Measurements from ENCODE around the gene SPATS1. TPM values are rescaled to one million over a fixed set of nuclear protein-coding genes. Genes with fewer than 3 reads are reported as not detected.
A peak's percentile ranks its signal among the peaks of the same experiment; 100 is the strongest.

The SPATS1 gene
- total RNA-seq, 3 donors from 2014 or later: not detected

- no peaks in the 10 kb centered on the region for H3K36me3 ChIP-seq (ENCODE audit: low read depth)
- no peak overlapping the region for H3K4me3 ChIP-seq
- ATAC-seq (no peak), DNase-seq (no peak)
- no peaks in the 10 kb centered on the region for H3K4me1 ChIP-seq (ENCODE audit: low read depth)
- intact Hi-C loops (cut with DNase I, micrococcal nuclease): no loop called here
- H3K9me3 ChIP-seq: no peaks in the 10 kb centered on the region
- TF ChIP-seq CTCF (IDR thresholded peaks at IDR 0.05): no peak
Observed at GRCh38 chr6:44352259-44352658, 9.8 kb downstream of the SPATS1 start.

GRCh38 chr6:44353336-44353735 is 10.9 kb downstream of the SPATS1 start:
- intact Hi-C loops (cut with DNase I, micrococcal nuclease): no loop called here
- ATAC-seq (peak; percentile 91), DNase-seq (peak in 1 of 3 donors; percentile 46)
- H3K4me1 ChIP-seq (ENCODE audit: low read depth): no peaks in the 10 kb centered on the region
- no peak overlapping the region for H3K4me3 ChIP-seq
- H3K36me3 ChIP-seq (ENCODE audit: low read depth): no peaks in the 10 kb centered on the region
- H3K9me3 ChIP-seq: no peaks in the 10 kb centered on the region
- TF ChIP-seq CTCF (IDR thresholded peaks at IDR 0.05): no peak

GRCh38 chr6:44355640-44356039 is 13.2 kb downstream of the SPATS1 start:
- no peak for ATAC-seq
- intact Hi-C loops (cut with DNase I, micrococcal nuclease): no loop called here

GRCh38 chr6:44356487-44356886 is 14.0 kb downstream of the SPATS1 start:
- TF ChIP-seq CTCF (IDR thresholded peaks at IDR 0.05): no peak
- Histone ChIP-seq H3K4me3 (no peak overlapping the region), H3K4me1 (ENCODE audit: low read depth) (no peaks in the 10 kb centered on the region), H3K9me3 (no peaks in the 10 kb centered on the region), H3K36me3 (ENCODE audit: low read depth) (no peaks in the 10 kb centered on the region)
- DNase-seq (no peak), ATAC-seq (no peak)
- intact Hi-C loops (cut with DNase I, micrococcal nuclease): no loop called here

More at GRCh38 chr6:44355640-44356039, 13.2 kb downstream of the SPATS1 start:
- TF ChIP-seq CTCF (IDR thresholded peaks at IDR 0.05): no peak
- Histone ChIP-seq H3K9me3 (no peaks in the 10 kb centered on the region), H3K4me1 (ENCODE audit: low read depth) (no peaks in the 10 kb centered on the region), H3K4me3 (no peak overlapping the region), H3K36me3 (ENCODE audit: low read depth) (no peaks in the 10 kb centered on the region)
- DNase-seq: no peak

GRCh38 chr6:44359973-44360372 is 17.5 kb downstream of the SPATS1 start:
- intact Hi-C loops (cut with DNase I, micrococcal nuclease): no loop called here

More at GRCh38 chr6:44359973-44360372, 17.5 kb downstream of the SPATS1 start:
- Histone ChIP-seq H3K4me3 (no peak overlapping the region), H3K4me1 (ENCODE audit: low read depth) (no peaks in the 10 kb centered on the region), H3K36me3 (ENCODE audit: low read depth) (no peaks in the 10 kb centered on the region), H3K9me3 (no peaks in the 10 kb centered on the region)
- no peak for DNase-seq
- no peak for ATAC-seq
- TF ChIP-seq CTCF (IDR thresholded peaks at IDR 0.05): no peak
